ENCODE data around the gene EXOC3L4.

DNA sequence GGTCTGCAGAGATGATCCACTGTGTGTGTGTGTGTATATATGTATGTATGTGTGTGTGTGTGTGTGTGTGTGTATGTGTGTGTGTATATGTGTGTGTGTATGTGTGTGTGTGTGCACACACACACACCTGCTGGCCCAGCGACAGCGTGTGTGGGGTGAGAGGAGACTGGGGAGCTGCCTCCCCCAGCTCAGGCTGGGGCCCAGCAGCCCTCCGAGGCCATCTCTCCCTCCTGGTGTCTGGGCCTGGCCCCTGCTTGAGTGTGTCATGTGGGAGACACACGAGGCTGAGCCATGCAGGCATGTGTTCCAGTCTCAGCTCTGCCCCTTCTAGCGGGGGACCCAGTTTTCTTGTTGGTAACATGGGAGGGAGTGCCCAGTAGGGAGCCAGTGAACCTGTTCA lies 18.8 kb downstream of the EXOC3L4 start:
- TF ChIP-seq CEBPB (IDR thresholded peaks at IDR 0.05; ENCODE audit: low read depth), result no peak
- TF ChIP-seq, protein P1, sequence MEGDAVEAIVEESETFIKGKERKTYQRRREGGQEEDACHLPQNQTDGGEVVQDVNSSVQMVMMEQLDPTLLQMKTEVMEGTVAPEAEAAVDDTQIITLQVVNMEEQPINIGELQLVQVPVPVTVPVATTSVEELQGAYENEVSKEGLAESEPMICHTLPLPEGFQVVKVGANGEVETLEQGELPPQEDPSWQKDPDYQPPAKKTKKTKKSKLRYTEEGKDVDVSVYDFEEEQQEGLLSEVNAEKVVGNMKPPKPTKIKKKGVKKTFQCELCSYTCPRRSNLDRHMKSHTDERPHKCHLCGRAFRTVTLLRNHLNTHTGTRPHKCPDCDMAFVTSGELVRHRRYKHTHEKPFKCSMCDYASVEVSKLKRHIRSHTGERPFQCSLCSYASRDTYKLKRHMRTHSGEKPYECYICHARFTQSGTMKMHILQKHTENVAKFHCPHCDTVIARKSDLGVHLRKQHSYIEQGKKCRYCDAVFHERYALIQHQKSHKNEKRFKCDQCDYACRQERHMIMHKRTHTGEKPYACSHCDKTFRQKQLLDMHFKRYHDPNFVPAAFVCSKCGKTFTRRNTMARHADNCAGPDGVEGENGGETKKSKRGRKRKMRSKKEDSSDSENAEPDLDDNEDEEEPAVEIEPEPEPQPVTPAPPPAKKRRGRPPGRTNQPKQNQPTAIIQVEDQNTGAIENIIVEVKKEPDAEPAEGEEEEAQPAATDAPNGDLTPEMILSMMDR (IDR thresholded peaks at IDR 0.05 in 2 of 3, conservative IDR thresholded peaks at IDR 0.05 in 1 of 3; ENCODE audit: borderline replicate concordance in 1 of 3, insufficient read depth in 1 of 3, low read depth in 2 of 3, low read length in 2 of 3), result no peak
- TF ChIP-seq RAD21 (IDR thresholded peaks at IDR 0.05; ENCODE audit: low read depth), result no peak
- no peak for TF ChIP-seq JUND (IDR thresholded peaks at IDR 0.05)
- TF ChIP-seq, protein P2, sequence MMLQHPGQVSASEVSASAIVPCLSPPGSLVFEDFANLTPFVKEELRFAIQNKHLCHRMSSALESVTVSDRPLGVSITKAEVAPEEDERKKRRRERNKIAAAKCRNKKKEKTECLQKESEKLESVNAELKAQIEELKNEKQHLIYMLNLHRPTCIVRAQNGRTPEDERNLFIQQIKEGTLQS (IDR thresholded peaks at IDR 0.05), result no peak
- no peak for TF ChIP-seq EZH2 (IDR thresholded peaks at IDR 0.05)
- TF ChIP-seq EZH2phosphoT487 (IDR thresholded peaks at IDR 0.05; ENCODE audit: borderline replicate concordance), result no peak
- TF ChIP-seq SIN3A (IDR thresholded peaks at IDR 0.05; ENCODE audit: low read depth), result no peak
- TF ChIP-seq, protein P3, sequence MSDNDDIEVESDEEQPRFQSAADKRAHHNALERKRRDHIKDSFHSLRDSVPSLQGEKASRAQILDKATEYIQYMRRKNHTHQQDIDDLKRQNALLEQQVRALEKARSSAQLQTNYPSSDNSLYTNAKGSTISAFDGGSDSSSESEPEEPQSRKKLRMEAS (IDR thresholded peaks at IDR 0.05), result no peak
- no peak for TF ChIP-seq YY1 (IDR thresholded peaks at IDR 0.05; ENCODE audit: extremely low read depth, insufficient replicate concordance, low read depth, low read length)
- TF ChIP-seq FOSL1 (IDR thresholded peaks at IDR 0.05; ENCODE audit: low read depth), result no peak
- TF ChIP-seq TCF7L2 (IDR thresholded peaks at IDR 0.05; ENCODE audit: borderline replicate concordance, extremely low read depth, insufficient read depth, insufficient read length), result no peak

Measured in HCT116 (cell line).